Cerebellar nuclear complex (tissue), 1 donor: ENCODE measurements around the gene CLDN24.

Experiments
- DNase-seq, 2 experiments: peaks; one replicate each; lab custom pipeline; 2025; lab: John Stamatoyannopoulos, UW

Gene CLDN24

GRCh38 chr4:183321079-183321478, 1.1 kb downstream of the CLDN24 start:
- no peak for DNase-seq

GRCh38 chr4:183320211-183321059, 1.8 kb downstream of the CLDN24 start, which contains the start of gene CLDN22:
TSS of gene CLDN22 (minus strand) at chr4:183320276. CDS start at chr4:183320218, 58 bp downstream.
- no peak for DNase-seq

GRCh38 chr4:183318656-183319055, 3.6 kb downstream of the CLDN24 start:
- no peak for DNase-seq

- DNase-seq = no peak
These were observed 7.4 kb downstream of the CLDN24 start for GRCh38 chr4:183314806-183315205.

- DNase-seq = no peak
These were observed 7.9 kb downstream of the CLDN24 start for GRCh38 chr4:183314336-183314735.

- no peak for DNase-seq
These were observed 9.4 kb downstream of the CLDN24 start for GRCh38 chr4:183312841-183313240.

GRCh38 chr4:183306811-183307210, 15.4 kb downstream of the CLDN24 start:
- DNase-seq = no peak

GRCh38 chr4:183304538-183304937, 17.7 kb downstream of the CLDN24 start:
- no peak for DNase-seq

GRCh38 chr4:183304067-183304466, 18.2 kb downstream of the CLDN24 start:
- DNase-seq = no peak

- no peak for DNase-seq
These were observed 18.9 kb downstream of the CLDN24 start for GRCh38 chr4:183303301-183303700.

- DNase-seq = no peak
These were observed 21.6 kb downstream of the CLDN24 start for GRCh38 chr4:183300655-183301054.

GRCh38 chr4:183300070-183300469, 22.2 kb downstream of the CLDN24 start:
- no peak for DNase-seq

- DNase-seq = no peak
These were observed 22.8 kb downstream of the CLDN24 start for GRCh38 chr4:183299464-183299863.

- no peak for DNase-seq
These were observed 24.6 kb downstream of the CLDN24 start for GRCh38 chr4:183297675-183298074.

GRCh38 chr4:183295711-183296110, 26.5 kb downstream of the CLDN24 start:
- no peak for DNase-seq

GRCh38 chr4:183291070-183291469, 31.2 kb downstream of the CLDN24 start:
- DNase-seq = no peak

GRCh38 chr4:183289688-183290087, 32.5 kb downstream of the CLDN24 start:
- DNase-seq = no peak

GRCh38 chr4:183288955-183289354, 33.3 kb downstream of the CLDN24 start:
- DNase-seq = no peak

GRCh38 chr4:183287677-183288076, 34.5 kb downstream of the CLDN24 start:
- DNase-seq = no peak

GRCh38 chr4:183287309-183287659, 34.9 kb downstream of the CLDN24 start:
- DNase-seq = no peak

GRCh38 chr4:183286590-183287308, 35.5 kb downstream of the CLDN24 start:
- DNase-seq = no peak

- no peak for DNase-seq
These were observed 36.3 kb downstream of the CLDN24 start for GRCh38 chr4:183285886-183286285.

- DNase-seq = no peak
These were observed 37.3 kb downstream of the CLDN24 start for GRCh38 chr4:183284965-183285364.
